ENCODE results near the gene TGFB1I1. TPM values are rescaled to one million over a fixed set of nuclear protein-coding genes. Genes with fewer than 3 reads are reported as not detected.

Gene TGFB1I1
- total RNA-seq, 1 donor from 2014 or later, result 221 TPM

GRCh38 chr16:31458844-31459686, 12.9 kb upstream of the TGFB1I1 start, which contains the start of gene ARMC5:
ARMC5 (plus strand) TSS chr16:31459501; CDS start chr16:31459525, 24 bp downstream.
- H3K9me3 Mint-ChIP-seq (ENCODE audit: low read depth), result no peaks in the 10 kb centered on the region
- H3K4me3 Mint-ChIP-seq (ENCODE audit: unreplicated experiment), result peak within 1 kb of the TSS; percentile 87
- peak; percentile 98 for DNase-seq (ENCODE audit: low spot score)
- no peaks in the 10 kb centered on the region for H3K27me3 Mint-ChIP-seq (ENCODE audit: low read depth)
- peaks cover 50% of the 10 kb centered on the region for H3K4me1 Mint-ChIP-seq (ENCODE audit: low read depth)
- peaks cover 9% of the 10 kb centered on the region for H3K36me3 Mint-ChIP-seq (ENCODE audit: low read depth)
- H3K27ac Mint-ChIP-seq (ENCODE audit: unreplicated experiment), result peak within 1 kb of the TSS; percentile 97
- peak; percentile 81 for TF ChIP-seq CTCF (IDR thresholded peaks at IDR 0.05)

GRCh38 chr16:31459687-31460581, 12.0 kb upstream of the TGFB1I1 start:
- Mint-ChIP-seq H3K4me1 (ENCODE audit: low read depth) (peaks cover 43% of the 10 kb centered on the region), H3K27ac (ENCODE audit: unreplicated experiment) (peak overlapping the region; percentile 97), H3K36me3 (ENCODE audit: low read depth) (peaks cover 12% of the 10 kb centered on the region), H3K27me3 (ENCODE audit: low read depth) (no peaks in the 10 kb centered on the region), H3K9me3 (ENCODE audit: low read depth) (no peaks in the 10 kb centered on the region), H3K4me3 (ENCODE audit: unreplicated experiment) (peak overlapping the region; percentile 87)
- TF ChIP-seq CTCF (IDR thresholded peaks at IDR 0.05), result no peak
- DNase-seq (ENCODE audit: low spot score), result peak; percentile 100

GRCh38 chr16:31460582-31461002, 11.4 kb upstream of the TGFB1I1 start:
- Mint-ChIP-seq H3K9me3 (ENCODE audit: low read depth) (no peaks in the 10 kb centered on the region), H3K27ac (ENCODE audit: unreplicated experiment) (peak overlapping the region; percentile 97), H3K4me3 (ENCODE audit: unreplicated experiment) (peak overlapping the region; percentile 87), H3K36me3 (ENCODE audit: low read depth) (peaks cover 15% of the 10 kb centered on the region), H3K4me1 (ENCODE audit: low read depth) (peaks cover 36% of the 10 kb centered on the region), H3K27me3 (ENCODE audit: low read depth) (no peaks in the 10 kb centered on the region)
- DNase-seq (ENCODE audit: low spot score), result peak; percentile 18
- TF ChIP-seq CTCF (IDR thresholded peaks at IDR 0.05), result peak; percentile 87

GRCh38 chr16:31461201-31461920, 10.6 kb upstream of the TGFB1I1 start:
- no peaks in the 10 kb centered on the region for H3K9me3 Mint-ChIP-seq (ENCODE audit: low read depth)
- peaks cover 17% of the 10 kb centered on the region for H3K36me3 Mint-ChIP-seq (ENCODE audit: low read depth)
- peak overlapping the region; percentile 18 for H3K27ac Mint-ChIP-seq (ENCODE audit: unreplicated experiment)
- no peak for TF ChIP-seq CTCF (IDR thresholded peaks at IDR 0.05)
- H3K4me1 Mint-ChIP-seq (ENCODE audit: low read depth), result peaks cover 30% of the 10 kb centered on the region
- DNase-seq (ENCODE audit: low spot score), result peak; percentile 48
- no peak overlapping the region for H3K4me3 Mint-ChIP-seq (ENCODE audit: unreplicated experiment)
- H3K27me3 Mint-ChIP-seq (ENCODE audit: low read depth), result no peaks in the 10 kb centered on the region
